ENCODE data around the gene ZNF335. TPM values are rescaled to one million over a fixed set of nuclear protein-coding genes. Genes with fewer than 3 reads are reported as not detected.
A peak's percentile ranks its signal among the peaks of the same experiment; 100 is the strongest.

ZNF335 gene
- total and polyA plus RNA-seq, 2 donors (not counting 3 experiments of a cell fraction or from before 2014, with no cell fraction given) = 17.3 to 22.8 TPM

GRCh38 chr20:45909817-45910669, 62.0 kb downstream of the ZNF335 start:
- no peaks in the 10 kb centered on the region for H3K27me3 ChIP-seq (ENCODE audit: control insufficient read depth in 2 of 2, insufficient read depth in 2 of 2, low read length in 2 of 2)
- ChIA-PET CTCF (interaction anchor here (1.0 to 5.0 kb wide), 6 partner anchors 10 to 27 kb away, joined by 3 to 22 read pairs (median 8); partner anchors contain the start of genes CTSA, NEURL2 and PCIF1), POLR2A (interaction anchor here (3.8 kb wide), 1 partner anchor 25 kb away, joined by 22 read pairs; the partner anchor contains the start of gene PCIF1)
- H3K4me2 ChIP-seq (ENCODE audit: insufficient read depth, low read length) = peak overlapping the region; percentile 31
- H3K9ac ChIP-seq (replicated peaks; ENCODE audit: extremely low read depth, insufficient read depth, low read length) = no peak overlapping the region
- H3K4me1 ChIP-seq (ENCODE audit: control insufficient read depth, extremely low read depth, insufficient read depth, low read length) = peaks cover 28% of the 10 kb centered on the region
- dilution Hi-C loops (cut with MboI; ENCODE audit: extremely low pct_ligation_motif_present, low sequenced_read_pairs) = no loop called here
- no peaks in the 10 kb centered on the region for H4K20me1 ChIP-seq (replicated peaks; ENCODE audit: control insufficient read depth, extremely low read depth, insufficient read depth, low read length)
- TF ChIP-seq FOS (IDR thresholded peaks at IDR 0.05; ENCODE audit: borderline replicate concordance, insufficient read depth, low read length) (no peak), POLR2AphosphoS5 (IDR thresholded peaks at IDR 0.05; ENCODE audit: insufficient read depth, low read depth, low read length) (peak; percentile 11), EZH2 (IDR thresholded peaks at IDR 0.05; ENCODE audit: borderline replicate concordance, low read depth, low read length, severe bottlenecking) (no peak)
- peak overlapping the region; percentile 25 for H2AFZ ChIP-seq (ENCODE audit: low read depth, low read length)
- H3K36me3 ChIP-seq (ENCODE audit: control insufficient read depth in 2 of 2, extremely low read depth in 1 of 2, insufficient read depth in 2 of 2, low read length in 2 of 2) = peaks cover 0 to 9% of the 10 kb centered on the region in 2 experiments
- H3K9me1 ChIP-seq (replicated peaks; ENCODE audit: control insufficient read depth, extremely low read depth, insufficient read depth, low read length) = no peaks in the 10 kb centered on the region
- intact Hi-C loops (cut with micrococcal nuclease) = loop anchor here (1.0 to 10.0 kb wide), 3 partner anchors 19 to 565 kb away; partner anchors contain the start of genes CTSA, NEURL2, SDC4 and ZNF335
- no peak for FAIRE-seq
- no peak overlapping the region for H3K27ac ChIP-seq (ENCODE audit: insufficient read depth, low read depth, low read length)
- H3K4me3 ChIP-seq (replicated peaks in 1 of 3; ENCODE audit: insufficient read depth in 1 of 3, low read depth in 1 of 3, low read length in 3 of 3) = peak overlapping the region in 1 of 3 experiments; percentile 23
- BruUV-seq (replicated peaks) = TSS peak; percentile 6
- H3K9me3 ChIP-seq (replicated peaks; ENCODE audit: control insufficient read depth, insufficient read depth, low read length) = no peaks in the 10 kb centered on the region
- no peaks in the 10 kb centered on the region for H3K79me2 ChIP-seq (ENCODE audit: control insufficient read depth, insufficient read depth, low read length)
- no peak for DNase-seq (ENCODE audit: low read depth, low spot score)

- H3K36me3 ChIP-seq (ENCODE audit: control insufficient read depth in 2 of 2, extremely low read depth in 1 of 2, insufficient read depth in 2 of 2, low read length in 2 of 2) = peaks cover 0 to 14% of the 10 kb centered on the region in 2 experiments
- H3K9ac ChIP-seq (replicated peaks; ENCODE audit: extremely low read depth, insufficient read depth, low read length) = no peak overlapping the region
- H3K27ac ChIP-seq (ENCODE audit: insufficient read depth, low read depth, low read length) = no peak overlapping the region
- H3K9me1 ChIP-seq (replicated peaks; ENCODE audit: control insufficient read depth, extremely low read depth, insufficient read depth, low read length) = no peaks in the 10 kb centered on the region
- no peaks in the 10 kb centered on the region for H3K79me2 ChIP-seq (ENCODE audit: control insufficient read depth, insufficient read depth, low read length)
- peaks cover 25% of the 10 kb centered on the region for H3K4me1 ChIP-seq (ENCODE audit: control insufficient read depth, extremely low read depth, insufficient read depth, low read length)
- CTCF ChIA-PET = interaction anchor here (1.0 to 5.0 kb wide), 5 partner anchors 11 to 27 kb away, joined by 3 to 22 read pairs (median 9); partner anchors contain the start of genes CTSA, NEURL2 and PCIF1
- FAIRE-seq (no peak), DNase-seq (ENCODE audit: low read depth, low spot score) (no peak)
- dilution Hi-C loops (cut with MboI; ENCODE audit: extremely low pct_ligation_motif_present, low sequenced_read_pairs) (no loop called here), intact Hi-C loops (cut with micrococcal nuclease) (no loop called here)
- no peak overlapping the region for H3K4me3 ChIP-seq (replicated peaks in 1 of 3; ENCODE audit: insufficient read depth in 1 of 3, low read depth in 1 of 3, low read length in 3 of 3)
- H2AFZ ChIP-seq (ENCODE audit: low read depth, low read length) = no peak overlapping the region
- H3K9me3 ChIP-seq (replicated peaks; ENCODE audit: control insufficient read depth, insufficient read depth, low read length) = no peaks in the 10 kb centered on the region
- BruUV-seq (replicated peaks) = no TSS peak
- H3K27me3 ChIP-seq (ENCODE audit: control insufficient read depth in 2 of 2, insufficient read depth in 2 of 2, low read length in 2 of 2) = no peaks in the 10 kb centered on the region
- H4K20me1 ChIP-seq (replicated peaks; ENCODE audit: control insufficient read depth, extremely low read depth, insufficient read depth, low read length) = no peaks in the 10 kb centered on the region
- POLR2A ChIA-PET = interaction anchor here (0.7 to 3.8 kb wide), 2 partner anchors 24 to 25 kb away, joined by 6 to 22 read pairs; partner anchors contain the start of gene PCIF1
- H3K4me2 ChIP-seq (ENCODE audit: insufficient read depth, low read length) = no peak overlapping the region
- TF ChIP-seq, protein P1, sequence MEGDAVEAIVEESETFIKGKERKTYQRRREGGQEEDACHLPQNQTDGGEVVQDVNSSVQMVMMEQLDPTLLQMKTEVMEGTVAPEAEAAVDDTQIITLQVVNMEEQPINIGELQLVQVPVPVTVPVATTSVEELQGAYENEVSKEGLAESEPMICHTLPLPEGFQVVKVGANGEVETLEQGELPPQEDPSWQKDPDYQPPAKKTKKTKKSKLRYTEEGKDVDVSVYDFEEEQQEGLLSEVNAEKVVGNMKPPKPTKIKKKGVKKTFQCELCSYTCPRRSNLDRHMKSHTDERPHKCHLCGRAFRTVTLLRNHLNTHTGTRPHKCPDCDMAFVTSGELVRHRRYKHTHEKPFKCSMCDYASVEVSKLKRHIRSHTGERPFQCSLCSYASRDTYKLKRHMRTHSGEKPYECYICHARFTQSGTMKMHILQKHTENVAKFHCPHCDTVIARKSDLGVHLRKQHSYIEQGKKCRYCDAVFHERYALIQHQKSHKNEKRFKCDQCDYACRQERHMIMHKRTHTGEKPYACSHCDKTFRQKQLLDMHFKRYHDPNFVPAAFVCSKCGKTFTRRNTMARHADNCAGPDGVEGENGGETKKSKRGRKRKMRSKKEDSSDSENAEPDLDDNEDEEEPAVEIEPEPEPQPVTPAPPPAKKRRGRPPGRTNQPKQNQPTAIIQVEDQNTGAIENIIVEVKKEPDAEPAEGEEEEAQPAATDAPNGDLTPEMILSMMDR (IDR thresholded peaks at IDR 0.05; ENCODE audit: extremely low read depth in 1 of 2, insufficient read depth in 1 of 2, low read depth in 1 of 2, low read length in 2 of 2) = no peak
- TF ChIP-seq GATA2 (IDR thresholded peaks at IDR 0.05; ENCODE audit: insufficient read depth, insufficient read length, low read depth, low read length) = no peak
- no peak for TF ChIP-seq MYC (IDR thresholded peaks at IDR 0.05; ENCODE audit: low read depth, low read length)
- no peak for TF ChIP-seq POLR2AphosphoS5 (IDR thresholded peaks at IDR 0.05; ENCODE audit: insufficient read depth, low read depth, low read length)
- TF ChIP-seq EZH2 (IDR thresholded peaks at IDR 0.05; ENCODE audit: borderline replicate concordance, low read depth, low read length, severe bottlenecking) = no peak
- TF ChIP-seq POLR2A (IDR thresholded peaks at IDR 0.05; ENCODE audit: low read depth, low read length) = no peak
- no peak for TF ChIP-seq FOS (IDR thresholded peaks at IDR 0.05; ENCODE audit: borderline replicate concordance, insufficient read depth, low read length)
- no peak for TF ChIP-seq JUN (IDR thresholded peaks at IDR 0.05; ENCODE audit: borderline replicate concordance, insufficient read depth, insufficient read length, low read depth)
- TF ChIP-seq, protein P2, sequence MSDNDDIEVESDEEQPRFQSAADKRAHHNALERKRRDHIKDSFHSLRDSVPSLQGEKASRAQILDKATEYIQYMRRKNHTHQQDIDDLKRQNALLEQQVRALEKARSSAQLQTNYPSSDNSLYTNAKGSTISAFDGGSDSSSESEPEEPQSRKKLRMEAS (IDR thresholded peaks at IDR 0.05; ENCODE audit: insufficient read depth, insufficient read length) = no peak
These were observed 62.6 kb downstream of the ZNF335 start for GRCh38 chr20:45909336-45909808.
